Nephron (organoid): ENCODE results near the gene PSME3.
A peak's percentile ranks its signal among the peaks of the same experiment; 100 is the strongest.

ENCODE experiments used
- H3K27ac Mint-ChIP-seq, 3 experiments: 2 replicates each; pipeline ENCODE4 v1.8.0; 2020; ENCODE audit warnings: mixed read lengths in 3 of 3, mild to moderate bottlenecking in 2 of 3, moderate library complexity in 1 of 3
- H3K27me3 Mint-ChIP-seq: 2 replicates; pipeline ENCODE4 v1.8.0; 2021; ENCODE audit warnings: low read depth, mild to moderate bottlenecking, moderate library complexity, mixed read lengths
- H3K36me3 Mint-ChIP-seq: 2 replicates; pipeline ENCODE4 v1.8.0; 2020; ENCODE audit warnings: low read depth, mixed read lengths
- H3K4me1 Mint-ChIP-seq: 2 replicates; pipeline ENCODE4 v1.8.0; 2020; ENCODE audit warnings: mixed read lengths
- H3K4me3 Mint-ChIP-seq, 3 experiments: 2 replicates each; pipeline ENCODE4 v1.8.0; 2020; ENCODE audit warnings: mild to moderate bottlenecking in 3 of 3, mixed read lengths in 3 of 3, moderate library complexity in 2 of 3
- H3K9me3 Mint-ChIP-seq: 2 replicates; pipeline ENCODE4 v1.8.0; 2020; ENCODE audit warnings: mixed read lengths
- TF ChIP-seq, protein P1 (sequence below), 3 experiments: fragments of 200-600 bp; sonication (generic); IDR thresholded peaks; one replicate each; pipeline ENCODE4 v1.5.0; 2021; ENCODE audit warnings: antibody characterized with exemption in 3 of 3; ENCODE audit not compliant: unreplicated experiment in 3 of 3

The PSME3 gene

DNA sequence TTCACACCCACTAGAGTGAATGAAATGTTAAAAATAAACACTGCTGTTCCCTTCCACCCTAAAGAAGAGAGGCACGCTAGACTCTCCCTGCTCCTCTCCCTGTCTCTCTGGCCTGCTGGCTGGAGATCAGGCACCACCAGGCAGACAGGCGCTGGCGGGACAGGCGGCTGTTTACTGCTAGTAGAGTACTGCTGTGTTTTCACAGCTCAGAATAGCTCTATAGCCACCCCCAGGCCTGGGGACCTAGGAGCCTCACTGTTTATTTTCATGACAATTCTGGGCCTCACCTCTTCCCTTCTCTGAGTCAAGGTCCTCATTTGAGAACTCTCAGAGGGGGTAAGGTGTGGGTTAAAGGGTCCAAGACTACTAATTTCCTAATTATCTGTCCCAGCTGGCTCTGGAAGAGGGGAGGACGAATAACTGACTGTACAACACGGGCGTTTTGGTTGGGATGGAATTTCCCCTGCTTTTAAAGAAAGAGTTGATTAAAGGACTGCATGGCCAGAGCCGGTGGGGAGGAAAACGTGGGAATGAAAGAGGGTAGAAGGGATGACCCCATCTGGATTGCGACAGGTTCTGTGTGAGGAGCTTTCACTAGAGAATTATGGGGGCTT lies 58.4 kb downstream of the PSME3 start:
- H3K4me1 Mint-ChIP-seq: peaks cover 16% of the 10 kb centered on the region
- TF ChIP-seq, protein P1, sequence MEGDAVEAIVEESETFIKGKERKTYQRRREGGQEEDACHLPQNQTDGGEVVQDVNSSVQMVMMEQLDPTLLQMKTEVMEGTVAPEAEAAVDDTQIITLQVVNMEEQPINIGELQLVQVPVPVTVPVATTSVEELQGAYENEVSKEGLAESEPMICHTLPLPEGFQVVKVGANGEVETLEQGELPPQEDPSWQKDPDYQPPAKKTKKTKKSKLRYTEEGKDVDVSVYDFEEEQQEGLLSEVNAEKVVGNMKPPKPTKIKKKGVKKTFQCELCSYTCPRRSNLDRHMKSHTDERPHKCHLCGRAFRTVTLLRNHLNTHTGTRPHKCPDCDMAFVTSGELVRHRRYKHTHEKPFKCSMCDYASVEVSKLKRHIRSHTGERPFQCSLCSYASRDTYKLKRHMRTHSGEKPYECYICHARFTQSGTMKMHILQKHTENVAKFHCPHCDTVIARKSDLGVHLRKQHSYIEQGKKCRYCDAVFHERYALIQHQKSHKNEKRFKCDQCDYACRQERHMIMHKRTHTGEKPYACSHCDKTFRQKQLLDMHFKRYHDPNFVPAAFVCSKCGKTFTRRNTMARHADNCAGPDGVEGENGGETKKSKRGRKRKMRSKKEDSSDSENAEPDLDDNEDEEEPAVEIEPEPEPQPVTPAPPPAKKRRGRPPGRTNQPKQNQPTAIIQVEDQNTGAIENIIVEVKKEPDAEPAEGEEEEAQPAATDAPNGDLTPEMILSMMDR (IDR thresholded peaks at IDR 0.05; ENCODE audit: unreplicated experiment in 3 of 3): no peak
- peak overlapping the region; percentile 95 for H3K27ac Mint-ChIP-seq

GRCh38 chr17:42893359-42893758 lies 60.2 kb downstream of the PSME3 start:
- TF ChIP-seq, protein P1 (IDR thresholded peaks at IDR 0.05; ENCODE audit: unreplicated experiment in 3 of 3): no peak
- Mint-ChIP-seq H3K4me3 (peak overlapping the region in 1 of 3 experiments; percentile 3), H3K4me1 (peaks cover 16% of the 10 kb centered on the region), H3K27ac (peak overlapping the region; percentile 61 to 96 (median 79)), H3K36me3 (no peaks in the 10 kb centered on the region), H3K27me3 (peaks cover 5% of the 10 kb centered on the region), H3K9me3 (no peaks in the 10 kb centered on the region)

More for the DNA sequence above, 58.4 kb downstream of the PSME3 start:
- peaks cover 5% of the 10 kb centered on the region for H3K27me3 Mint-ChIP-seq
- H3K9me3 Mint-ChIP-seq: no peaks in the 10 kb centered on the region
- peak overlapping the region in 2 of 3 experiments; percentile 10 to 15 for H3K4me3 Mint-ChIP-seq
- no peaks in the 10 kb centered on the region for H3K36me3 Mint-ChIP-seq
